NCI-H2029 treated with DMSO at 0.1 percent for 48 hours (cell line): Measurements from ENCODE around the gene IRF1.
"Not testable (repeated sequence)": the region's sequence is repeated elsewhere in the genome, so short reads cannot be mapped to it uniquely, and the experiment has no call there.

ENCODE experiments used
- DNase-seq: peaks from one replicate; lab custom pipeline; 2025; lab: John Stamatoyannopoulos, UW

IRF1 gene, protein sequence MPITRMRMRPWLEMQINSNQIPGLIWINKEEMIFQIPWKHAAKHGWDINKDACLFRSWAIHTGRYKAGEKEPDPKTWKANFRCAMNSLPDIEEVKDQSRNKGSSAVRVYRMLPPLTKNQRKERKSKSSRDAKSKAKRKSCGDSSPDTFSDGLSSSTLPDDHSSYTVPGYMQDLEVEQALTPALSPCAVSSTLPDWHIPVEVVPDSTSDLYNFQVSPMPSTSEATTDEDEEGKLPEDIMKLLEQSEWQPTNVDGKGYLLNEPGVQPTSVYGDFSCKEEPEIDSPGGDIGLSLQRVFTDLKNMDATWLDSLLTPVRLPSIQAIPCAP

DNA sequence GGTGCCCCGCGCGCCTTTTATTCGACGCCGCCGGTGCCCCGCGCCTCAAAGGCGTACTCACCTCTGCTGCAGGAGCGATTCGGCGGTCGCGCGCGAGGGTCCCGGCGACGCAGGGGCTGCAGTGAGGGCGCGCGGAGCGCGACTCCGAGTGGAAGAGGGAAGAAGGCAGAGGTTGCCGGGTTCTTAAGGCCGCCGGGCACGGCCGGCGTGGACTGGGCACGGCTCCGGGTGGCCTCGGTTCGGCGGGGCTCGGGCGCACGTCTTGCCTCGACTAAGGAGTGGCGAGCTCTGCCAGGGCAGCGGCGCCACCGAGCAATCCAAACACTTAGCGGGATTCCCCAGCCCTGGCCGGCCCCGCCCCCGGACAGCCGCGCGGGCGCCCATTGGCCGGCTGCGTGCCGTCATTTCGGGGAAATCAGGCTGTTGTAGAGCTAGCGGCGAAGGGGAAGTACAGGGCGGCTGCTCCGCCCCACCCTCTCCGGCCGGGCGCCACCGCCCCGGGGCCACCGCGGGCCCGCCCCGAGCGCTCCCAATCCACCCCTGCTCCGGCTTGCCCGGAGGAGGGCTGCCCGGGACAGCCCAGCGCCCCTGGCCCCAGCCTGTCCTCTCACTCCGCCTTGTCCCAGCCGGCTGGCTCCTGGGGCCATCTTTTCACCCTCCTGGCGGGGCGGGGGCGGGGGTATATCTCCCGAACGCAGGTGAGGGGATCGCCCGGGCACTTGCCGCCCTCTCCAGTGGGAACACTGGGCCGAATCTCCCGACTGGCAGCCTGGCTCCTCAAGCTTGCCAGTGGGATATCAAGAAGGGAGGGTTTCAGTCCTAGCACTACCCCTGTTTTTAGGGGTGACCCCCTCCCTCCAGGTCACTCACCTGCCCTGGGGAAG, at the start of gene IRF1:
Gene IRF1, minus strand, starts transcription at position 290 of the 884 bp plus-strand sequence. CDS start 1,295 bp downstream, outside the sequence.
- peak; percentile 44 for DNase-seq

DNA sequence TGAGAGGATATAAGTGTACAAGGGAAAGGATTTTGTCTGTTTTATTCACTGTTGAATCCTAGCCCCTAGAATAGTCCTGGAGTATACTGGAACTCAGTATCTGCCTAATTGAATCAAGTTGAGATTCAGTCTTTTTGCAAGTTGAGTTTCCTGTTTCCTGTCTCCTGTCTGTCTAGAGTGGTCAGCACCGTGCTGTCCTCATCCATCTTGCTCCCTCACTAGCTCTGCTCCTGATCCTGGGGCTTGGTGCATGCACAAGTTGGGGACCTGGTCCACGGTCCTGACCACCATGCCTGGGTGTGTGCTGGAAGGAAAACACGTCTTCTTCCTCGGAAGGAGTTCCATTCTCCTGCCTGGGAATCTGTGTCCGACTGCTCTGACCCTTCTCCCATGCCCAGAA, 49.6 kb upstream of the IRF1 start:
- DNase-seq, result no peak

DNA sequence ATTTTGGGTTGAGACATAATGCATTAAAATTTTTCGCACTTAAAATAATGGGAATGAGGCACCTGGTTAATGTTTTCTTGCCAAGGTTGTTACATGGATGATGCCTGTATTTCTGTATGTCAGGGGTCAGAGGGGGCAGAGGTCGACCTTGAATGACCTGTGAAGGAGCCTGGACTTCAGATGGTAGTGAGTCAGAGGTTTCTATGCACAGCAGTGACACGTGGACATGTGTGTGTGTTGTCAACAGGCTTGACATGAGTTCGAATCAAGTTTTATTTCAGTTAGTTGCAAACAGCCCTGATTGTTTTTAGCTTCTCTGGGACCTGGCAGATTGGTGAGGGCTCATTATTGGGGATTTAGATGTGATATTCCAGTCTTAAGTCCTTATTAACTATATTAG, 49.1 kb upstream of the IRF1 start:
- DNase-seq, result no peak

DNA sequence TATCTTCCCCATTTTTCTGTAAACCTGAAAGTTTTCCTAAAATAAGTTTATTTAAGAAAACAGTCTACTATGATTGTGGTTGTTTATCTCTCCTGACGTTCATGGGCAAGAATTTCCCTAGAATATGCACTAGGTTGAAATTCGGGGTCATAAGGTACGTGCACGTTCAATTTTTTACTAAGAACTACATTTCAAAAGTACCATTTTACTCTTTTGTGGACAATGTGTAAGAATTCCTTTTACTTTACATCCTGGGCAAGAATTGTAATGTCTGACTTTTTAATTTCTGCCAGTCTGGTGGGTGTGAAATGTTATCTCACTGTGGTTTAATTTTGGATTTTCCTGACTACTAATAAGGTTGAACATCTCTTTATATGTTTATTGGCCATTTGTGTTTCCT, 40.4 kb upstream of the IRF1 start:
- no peak for DNase-seq

DNA sequence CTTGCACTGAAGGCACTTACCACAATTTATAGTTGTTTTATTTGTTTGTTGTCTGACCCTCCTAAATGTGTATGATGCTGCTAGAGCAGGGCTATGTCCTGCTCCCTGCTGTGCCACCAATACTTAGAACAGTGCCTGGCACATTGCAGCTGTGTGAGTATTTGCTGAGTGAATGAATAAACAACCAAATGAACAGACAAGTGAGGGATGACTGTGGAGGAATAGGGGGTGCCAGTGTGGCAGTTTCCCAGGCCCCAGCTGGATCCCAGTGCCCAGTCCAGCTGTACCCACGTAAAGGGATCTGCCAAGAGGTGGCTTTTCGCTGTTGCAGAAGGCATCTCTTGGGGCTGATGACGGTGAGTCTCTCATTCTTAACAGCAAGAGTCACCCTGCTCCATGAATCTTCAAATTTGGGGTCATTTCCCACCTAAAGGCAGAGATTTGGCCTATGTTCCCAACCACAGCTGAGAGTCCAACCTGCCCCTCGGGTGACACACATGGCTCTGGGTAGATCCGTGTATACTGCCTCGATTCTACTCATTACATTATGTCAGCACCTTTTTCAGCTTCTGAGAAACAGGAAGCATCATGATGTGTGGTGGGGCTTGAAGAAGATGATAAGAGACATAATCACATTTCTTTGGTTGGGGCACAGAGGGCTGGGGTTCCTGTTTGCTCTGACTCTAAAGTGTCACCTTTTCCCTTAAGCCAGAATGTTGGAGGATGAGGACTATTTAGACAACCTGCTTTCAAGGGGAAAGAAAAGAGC, 38.5 kb upstream of the IRF1 start:
- DNase-seq, result no peak

DNA sequence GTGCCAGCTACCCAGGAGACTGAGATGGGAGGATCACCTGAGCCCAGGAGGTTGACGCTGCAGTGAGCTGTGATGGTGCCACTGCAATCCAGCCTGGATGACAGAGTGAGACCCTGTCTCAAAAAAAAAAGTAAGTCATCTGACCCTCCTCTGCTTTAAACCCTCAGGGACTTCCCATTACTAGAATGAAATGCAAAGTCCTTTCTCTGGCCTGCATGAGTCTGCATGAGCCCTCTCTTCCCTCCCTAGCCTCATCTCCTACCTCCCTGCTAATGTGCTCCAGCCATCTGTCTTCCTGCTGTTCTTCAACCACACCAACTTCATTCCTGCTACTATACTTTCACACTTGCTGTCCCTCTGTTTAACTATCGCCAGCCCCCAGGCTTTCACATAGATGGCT, 37.4 kb upstream of the IRF1 start:
- DNase-seq, result no peak

DNA sequence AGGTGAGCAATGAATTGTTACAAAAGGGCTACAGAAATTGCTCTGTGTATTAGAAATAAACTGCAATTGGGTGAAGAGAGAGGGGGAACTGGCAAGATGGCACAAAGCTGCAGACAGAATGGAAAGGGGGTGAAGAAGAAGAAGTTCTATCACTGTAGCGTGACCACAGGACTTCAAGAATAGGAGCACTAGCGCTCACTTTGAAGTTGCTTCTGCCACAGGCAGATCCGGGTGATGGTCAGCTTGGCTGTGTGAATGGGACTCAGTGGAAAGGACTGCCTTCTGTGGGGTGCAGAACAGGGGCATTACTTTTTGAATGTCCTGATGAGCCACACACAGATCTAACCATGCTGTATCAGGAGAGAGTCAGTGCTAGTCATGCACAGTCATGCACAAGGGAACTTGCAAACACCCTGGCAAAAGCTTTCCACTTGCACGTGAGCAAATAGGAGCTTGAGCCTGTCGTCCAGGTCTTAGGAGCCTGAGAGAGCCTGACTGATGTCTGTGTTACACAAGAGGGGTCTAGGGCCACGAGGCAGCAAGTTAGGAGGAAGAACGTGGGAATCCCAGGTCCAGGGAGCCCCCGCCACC, 36.5 kb upstream of the IRF1 start:
- no peak for DNase-seq

DNA sequence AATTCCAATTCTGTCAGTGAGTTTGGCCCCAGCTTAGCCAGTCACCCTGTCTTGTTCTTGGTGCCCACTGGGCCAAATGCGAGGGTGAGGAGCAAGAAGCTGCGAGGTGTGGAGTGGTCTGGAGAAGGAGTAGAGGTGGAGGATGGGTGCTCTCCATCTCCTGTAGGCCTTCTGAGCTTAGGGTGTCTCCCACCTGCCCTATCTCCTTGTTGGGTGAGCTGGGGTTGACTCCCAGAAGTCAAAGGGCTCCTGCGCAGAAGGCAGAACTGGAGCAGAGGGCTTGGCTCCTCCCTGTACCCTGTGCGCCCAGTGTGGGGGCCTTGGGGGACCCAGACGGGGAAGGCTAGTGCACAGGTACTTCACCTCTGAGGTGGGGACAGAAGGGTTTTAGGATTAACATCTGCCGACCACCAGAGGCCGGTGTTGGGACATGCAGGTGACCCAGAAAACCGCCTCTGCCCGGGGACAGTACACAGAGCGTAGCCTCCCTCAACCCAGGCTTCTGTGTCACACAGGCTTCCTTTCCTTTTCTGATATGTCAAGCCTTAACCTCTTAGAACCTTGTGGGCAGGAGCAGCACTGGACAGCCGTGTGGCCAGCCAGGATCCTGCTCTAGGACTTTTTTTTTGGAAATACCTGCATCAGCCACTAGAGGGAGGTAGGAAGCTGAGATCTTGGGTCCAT, 35.9 kb upstream of the IRF1 start:
- DNase-seq, result peak; percentile 45

DNA sequence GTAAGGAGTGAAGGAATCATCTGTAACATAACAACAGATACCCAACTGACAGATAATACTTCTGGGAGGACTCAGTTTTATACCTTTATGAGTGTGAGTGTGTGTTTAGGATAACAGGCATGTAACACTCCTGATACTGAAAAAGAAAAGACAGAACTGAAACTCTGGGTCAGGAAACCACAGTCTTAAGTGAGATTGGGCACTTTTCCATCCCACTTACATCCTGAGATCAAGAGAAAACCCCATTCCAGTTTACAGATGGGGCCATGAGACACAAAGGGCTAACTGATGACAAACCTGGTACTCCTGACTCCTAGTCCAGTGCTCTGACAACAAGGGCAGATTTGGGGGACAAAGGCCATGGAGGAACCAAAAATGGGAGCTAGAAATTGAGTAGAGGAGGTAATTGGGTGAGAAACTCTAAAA, 34.7 kb upstream of the IRF1 start:
- DNase-seq, result no peak

DNA sequence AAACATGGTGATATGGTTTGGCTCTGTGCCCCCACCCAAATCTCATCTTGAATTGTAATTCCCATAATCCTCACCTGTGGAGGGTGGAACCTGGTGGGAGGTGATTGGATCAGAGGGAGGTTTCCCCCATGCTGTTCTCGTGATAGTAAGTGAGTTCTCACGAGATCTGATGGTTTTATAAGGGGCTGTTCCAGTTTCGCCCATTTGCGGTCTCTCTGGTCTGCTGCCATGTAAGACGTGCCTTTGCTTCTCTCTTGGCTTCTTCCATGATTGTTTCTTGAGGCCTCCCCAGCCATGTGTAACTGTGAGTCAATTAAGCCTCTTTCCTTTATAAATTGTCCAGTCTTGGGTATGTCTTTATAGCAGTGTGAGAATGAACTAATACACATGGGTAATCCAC, 34.3 kb upstream of the IRF1 start:
- not testable (repeated sequence) for DNase-seq

DNA sequence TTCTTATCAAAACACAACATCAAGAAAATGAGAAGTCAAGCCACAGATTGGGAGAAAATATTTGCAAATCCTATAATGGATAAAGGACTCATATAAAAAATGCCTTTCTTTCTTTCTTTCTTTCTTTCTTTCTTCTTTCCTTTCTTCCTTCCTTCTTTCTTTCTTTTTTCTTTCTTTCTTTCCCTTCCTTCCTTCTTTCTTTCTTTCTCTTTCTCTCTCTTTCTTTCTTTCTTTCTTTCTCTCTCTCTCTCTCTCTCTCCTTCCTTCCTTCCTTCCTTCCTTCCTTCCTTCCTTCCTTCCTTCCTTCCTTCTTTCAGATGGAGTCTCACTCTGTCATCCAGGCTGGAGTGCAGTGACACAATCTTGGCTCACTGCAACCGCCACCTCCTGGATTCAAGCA, 31.5 kb upstream of the IRF1 start:
- DNase-seq, result not testable (repeated sequence)

DNA sequence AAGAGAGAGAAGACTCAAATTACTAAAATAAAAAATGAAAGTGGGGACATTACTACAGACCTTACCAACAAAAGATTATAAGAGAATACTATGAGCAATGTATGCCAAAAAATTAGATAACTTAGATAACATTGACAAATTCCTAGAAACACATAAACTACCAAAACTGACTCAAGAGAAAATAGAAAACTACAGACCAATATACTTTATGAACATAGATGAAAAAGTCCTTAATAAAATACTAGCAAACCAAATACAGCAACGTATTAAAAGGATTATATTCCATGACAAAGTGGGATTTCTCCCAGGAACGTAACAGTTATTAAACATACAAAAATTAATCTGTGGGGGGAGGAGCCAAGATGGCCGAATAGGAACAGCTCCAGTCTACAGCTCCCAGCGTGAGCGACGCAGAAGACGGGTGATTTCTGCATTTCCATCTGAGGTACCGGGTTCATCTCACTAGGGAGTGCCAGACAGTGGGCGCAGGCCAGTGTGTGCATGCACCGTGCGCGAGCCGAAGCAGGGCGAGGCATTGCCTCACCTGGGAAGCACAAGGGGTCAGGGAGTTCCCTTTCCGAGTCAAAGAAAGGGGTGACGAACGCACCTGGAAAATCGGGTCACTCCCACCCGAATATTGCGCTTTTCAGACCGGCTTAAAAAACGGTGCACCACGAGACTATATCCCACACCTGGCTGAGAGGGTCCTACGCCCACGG, 23.2 kb upstream of the IRF1 start:
- not testable (repeated sequence) for DNase-seq

DNA sequence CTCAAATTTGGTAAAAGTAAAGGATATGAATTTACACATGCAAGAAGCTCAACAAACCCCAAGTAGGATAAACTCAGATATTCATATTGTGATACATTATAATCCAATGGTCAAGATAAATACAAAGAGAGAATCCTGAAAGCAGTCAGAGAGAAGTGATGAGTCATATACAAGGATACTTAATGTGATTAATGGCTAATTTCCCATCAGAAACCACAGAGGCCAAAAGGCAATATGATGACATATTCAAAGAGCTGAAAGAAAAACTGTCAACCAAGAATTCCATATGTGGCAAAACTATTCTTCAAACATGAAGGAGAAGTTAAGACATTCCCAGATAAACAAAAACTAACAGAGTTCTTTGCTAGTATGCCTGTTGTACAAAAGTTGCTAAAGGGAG, 19.5 kb upstream of the IRF1 start:
- no peak for DNase-seq

DNA sequence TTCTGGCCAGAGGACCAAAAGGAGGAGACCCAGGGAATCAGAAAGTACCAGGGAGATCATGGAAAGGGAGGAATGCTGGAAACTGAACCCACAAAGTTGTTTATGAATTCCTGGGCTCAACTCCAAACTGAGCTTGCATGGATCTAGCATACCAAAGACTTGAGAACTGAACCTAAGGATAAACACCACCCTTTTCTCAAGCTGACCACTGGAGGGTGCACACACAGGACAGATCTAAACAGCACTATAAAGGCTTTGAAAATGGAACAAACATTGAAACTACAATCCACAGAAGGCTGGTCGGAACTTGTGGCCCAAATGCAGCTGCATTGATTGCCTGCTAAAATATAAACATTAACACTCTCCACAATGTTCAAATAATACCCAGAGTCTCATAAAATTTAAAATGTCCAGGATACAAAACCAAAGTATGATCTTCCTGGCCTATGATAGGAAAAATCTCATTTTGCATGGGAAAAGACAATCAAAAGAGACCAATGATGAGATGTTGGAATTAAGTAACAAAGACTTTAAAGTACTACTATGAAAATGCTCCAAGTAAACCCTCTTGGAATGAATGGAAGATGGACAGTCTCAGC, 15.6 kb upstream of the IRF1 start:
- no peak for DNase-seq

DNA sequence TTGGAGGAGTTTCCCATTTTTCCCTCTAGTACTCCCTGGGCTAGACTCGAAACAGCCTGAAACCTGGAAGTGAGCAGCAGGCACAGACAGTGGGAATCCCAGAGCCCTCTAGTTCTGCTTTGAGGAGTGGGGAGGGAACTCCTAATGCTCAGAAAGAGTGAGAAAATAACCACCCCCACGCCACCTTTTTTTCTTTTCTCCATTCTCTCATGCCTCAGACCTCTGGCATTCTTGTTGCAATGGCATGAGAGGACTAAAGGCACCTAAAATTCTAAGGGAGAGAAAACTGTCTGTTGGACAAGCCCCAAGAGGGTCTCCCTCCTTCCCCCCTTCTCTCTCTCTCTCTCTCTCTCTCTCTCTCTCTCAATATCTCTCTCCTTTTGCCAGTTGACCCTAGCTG, 15.1 kb upstream of the IRF1 start:
- DNase-seq, result no peak

DNA sequence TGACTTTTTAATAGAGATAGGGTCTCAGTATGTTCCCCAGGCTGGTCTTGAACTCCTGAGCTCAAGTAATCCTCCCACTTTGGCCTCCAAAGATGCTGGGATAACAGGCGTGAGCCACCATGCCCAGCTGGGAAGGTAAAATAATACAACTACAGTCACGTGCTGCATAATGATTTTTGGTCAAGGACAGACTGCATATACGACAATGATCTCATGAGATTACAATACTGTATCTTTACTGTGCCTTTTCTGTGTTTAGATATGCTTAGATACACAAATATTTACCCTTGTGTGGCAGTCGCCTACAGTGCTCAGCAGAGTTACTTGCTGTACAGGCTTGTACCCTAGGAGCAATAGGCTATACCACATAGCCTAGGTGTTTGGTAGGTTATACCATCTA, 14.2 kb upstream of the IRF1 start:
- DNase-seq, result no peak

DNA sequence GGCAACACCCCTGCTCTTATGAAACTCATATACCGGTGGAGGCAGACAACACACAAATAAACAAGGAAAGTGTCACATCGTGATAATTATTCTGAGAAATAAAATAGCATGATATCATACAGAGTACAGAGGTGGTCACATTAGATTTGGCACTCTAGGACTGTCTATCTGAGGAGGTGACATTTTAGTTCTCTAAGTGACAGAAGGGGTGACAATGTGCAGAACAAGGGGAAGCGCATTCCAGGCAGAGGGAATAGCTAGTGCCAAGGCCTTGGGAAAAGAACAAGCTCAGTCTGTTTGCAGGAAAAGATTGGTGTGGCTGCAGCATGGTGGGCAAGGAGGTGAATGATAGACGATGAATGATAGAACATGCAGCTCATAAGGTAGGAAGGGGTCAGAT, 12.7 kb upstream of the IRF1 start:
- no peak for DNase-seq

DNA sequence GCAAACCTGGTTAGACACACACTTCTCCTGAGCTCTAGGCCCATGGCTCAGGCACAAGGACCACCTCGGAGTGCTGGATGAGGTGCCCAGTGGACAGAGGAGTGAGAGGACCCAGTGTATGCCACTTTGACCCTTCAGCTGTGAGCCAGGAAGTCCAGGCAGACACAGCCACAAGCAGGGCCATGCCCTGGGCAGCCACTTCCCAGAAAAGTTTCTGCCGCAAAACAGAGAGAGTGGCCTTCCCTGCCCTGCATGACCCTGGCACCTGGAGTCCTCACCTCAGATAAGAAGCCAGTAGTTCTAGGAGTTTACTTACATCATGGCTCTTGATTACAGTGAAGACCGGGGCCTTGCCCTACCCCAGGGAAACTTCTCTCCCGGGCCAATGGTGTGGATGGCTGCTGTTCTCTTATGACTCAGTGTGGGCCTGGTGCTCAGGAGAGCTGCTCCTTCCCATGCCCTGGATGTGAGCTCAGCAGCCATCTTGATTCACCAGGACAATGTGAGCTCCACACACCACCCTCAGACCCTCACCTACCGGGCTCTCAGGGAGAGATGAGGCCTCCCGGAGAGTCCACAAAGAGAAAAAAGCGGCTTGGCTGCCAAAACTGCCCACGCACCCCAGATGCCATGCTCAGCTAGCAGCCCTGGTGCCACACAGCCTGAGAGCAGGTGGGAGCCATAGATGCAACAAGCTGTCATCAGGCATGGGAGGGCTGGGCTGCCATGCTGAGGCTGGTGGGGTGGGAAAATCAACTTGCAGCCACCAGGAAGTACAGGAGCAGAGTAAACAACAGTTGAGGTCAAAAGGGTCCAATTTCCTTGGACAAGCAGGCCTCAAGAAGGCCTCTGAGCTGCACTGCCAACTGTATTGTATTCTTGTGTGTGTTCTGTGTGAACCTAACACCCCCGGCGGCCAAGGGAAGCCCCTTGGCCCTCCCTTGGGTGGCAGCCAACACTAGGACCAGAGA, 11.7 kb upstream of the IRF1 start:
- no peak for DNase-seq

DNA sequence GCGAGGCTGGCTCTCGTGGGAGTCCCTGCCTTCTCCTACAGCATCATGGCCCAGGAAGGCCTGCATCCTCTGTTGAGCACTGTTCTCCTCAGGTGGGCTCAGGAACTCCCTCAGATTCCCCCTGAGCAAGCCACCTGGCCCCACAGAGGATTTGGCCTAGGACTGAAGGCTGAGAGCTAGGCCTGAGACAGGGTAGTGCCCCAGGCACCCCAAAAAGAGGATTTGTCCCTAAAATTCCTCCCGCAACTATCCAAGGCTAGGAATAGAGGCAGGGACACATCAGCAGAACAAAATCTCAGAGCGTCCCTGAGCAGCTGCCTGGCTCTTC, 11.0 kb upstream of the IRF1 start:
- no peak for DNase-seq
